ENCODE measurements around the gene FOLR3.
"Not testable (repeated sequence)": the region's sequence is repeated elsewhere in the genome, so short reads cannot be mapped to it uniquely, and the experiment has no call there.

The FOLR3 gene

GRCh38 chr11:72135473-72135872, at the start of gene FOLR3:
Gene FOLR3, plus strand, starts transcription at chr11:72135725. Its CDS starts 228 bp downstream, at chr11:72135953.
- not testable (repeated sequence) for H3K27ac Mint-ChIP-seq; ATAC-seq; H3K4me3 Mint-ChIP-seq; H3K36me3 Mint-ChIP-seq (ENCODE audit: low read depth); H3K4me1 Mint-ChIP-seq; DNase-seq; H3K9me3 Mint-ChIP-seq
- peaks cover 11% of the 10 kb centered on the region for H3K27me3 Mint-ChIP-seq

- ATAC-seq: peak; percentile 75
- no peak for DNase-seq
- Mint-ChIP-seq H3K4me3 (no peak overlapping the region), H3K36me3 (ENCODE audit: low read depth) (no peaks in the 10 kb centered on the region), H3K9me3 (no peaks in the 10 kb centered on the region), H3K27ac (no peak overlapping the region), H3K27me3 (no peaks in the 10 kb centered on the region), H3K4me1 (peaks cover 15% of the 10 kb centered on the region)
Observed at GRCh38 chr11:72088076-72088808, 47.3 kb upstream of the FOLR3 start.

- no peak overlapping the region for H3K4me3 Mint-ChIP-seq
- H3K27me3 Mint-ChIP-seq: no peaks in the 10 kb centered on the region
- DNase-seq: peak; percentile 65
- H3K27ac Mint-ChIP-seq: peak overlapping the region; percentile 34
- H3K4me1 Mint-ChIP-seq: peaks cover 11% of the 10 kb centered on the region
- no peaks in the 10 kb centered on the region for H3K9me3 Mint-ChIP-seq
- H3K36me3 Mint-ChIP-seq (ENCODE audit: low read depth): peaks cover 3% of the 10 kb centered on the region
- peak; percentile 73 for ATAC-seq
Observed at GRCh38 chr11:72091292-72091691, 44.2 kb upstream of the FOLR3 start.

GRCh38 chr11:72098741-72099140, 36.8 kb upstream of the FOLR3 start:
- H3K27ac Mint-ChIP-seq: no peak overlapping the region
- H3K36me3 Mint-ChIP-seq (ENCODE audit: low read depth): peaks cover 18% of the 10 kb centered on the region
- H3K4me1 Mint-ChIP-seq: peaks cover 35% of the 10 kb centered on the region
- no peaks in the 10 kb centered on the region for H3K27me3 Mint-ChIP-seq
- H3K9me3 Mint-ChIP-seq: no peaks in the 10 kb centered on the region
- no peak for DNase-seq
- no peak overlapping the region for H3K4me3 Mint-ChIP-seq
- no peak for ATAC-seq

- H3K4me1 Mint-ChIP-seq: peaks cover 41% of the 10 kb centered on the region
- H3K9me3 Mint-ChIP-seq: no peaks in the 10 kb centered on the region
- H3K4me3 Mint-ChIP-seq: no peak overlapping the region
- ATAC-seq: no peak
- peaks cover 15% of the 10 kb centered on the region for H3K36me3 Mint-ChIP-seq (ENCODE audit: low read depth)
- no peaks in the 10 kb centered on the region for H3K27me3 Mint-ChIP-seq
- DNase-seq: no peak
- peak overlapping the region; percentile 31 for H3K27ac Mint-ChIP-seq
Observed at GRCh38 chr11:72100009-72100408, 35.5 kb upstream of the FOLR3 start.

GRCh38 chr11:72100462-72100861, 35.1 kb upstream of the FOLR3 start:
- Mint-ChIP-seq H3K36me3 (ENCODE audit: low read depth) (peaks cover 15% of the 10 kb centered on the region), H3K27ac (peak overlapping the region; percentile 59), H3K27me3 (no peaks in the 10 kb centered on the region), H3K4me1 (peaks cover 41% of the 10 kb centered on the region), H3K4me3 (peak overlapping the region; percentile 19), H3K9me3 (no peaks in the 10 kb centered on the region)
- DNase-seq (no peak), ATAC-seq (no peak)

- Mint-ChIP-seq H3K36me3 (ENCODE audit: low read depth) (peaks cover 13% of the 10 kb centered on the region), H3K4me1 (peaks cover 41% of the 10 kb centered on the region), H3K27me3 (no peaks in the 10 kb centered on the region), H3K4me3 (peak overlapping the region; percentile 95), H3K27ac (peak overlapping the region; percentile 95), H3K9me3 (no peaks in the 10 kb centered on the region)
- DNase-seq (no peak), ATAC-seq (no peak)
Observed at GRCh38 chr11:72102162-72102561, 33.4 kb upstream of the FOLR3 start.

- peak overlapping the region; percentile 95 for H3K27ac Mint-ChIP-seq
- no peaks in the 10 kb centered on the region for H3K9me3 Mint-ChIP-seq
- ATAC-seq (no peak), DNase-seq (no peak)
- H3K27me3 Mint-ChIP-seq: no peaks in the 10 kb centered on the region
- peak overlapping the region; percentile 95 for H3K4me3 Mint-ChIP-seq
- peaks cover 15% of the 10 kb centered on the region for H3K36me3 Mint-ChIP-seq (ENCODE audit: low read depth)
- H3K4me1 Mint-ChIP-seq: peaks cover 41% of the 10 kb centered on the region
Observed at GRCh38 chr11:72102631-72102945, 32.9 kb upstream of the FOLR3 start.

GRCh38 chr11:72102946-72103753, 32.4 kb upstream of the FOLR3 start, which contains the start of gene LAMTOR1:
Gene LAMTOR1, minus strand, starts transcription at chr11:72103297. Its CDS starts 73 bp downstream, at chr11:72103224.
- Mint-ChIP-seq H3K4me3 (peak within 1 kb of the TSS; percentile 95), H3K27me3 (no peaks in the 10 kb centered on the region), H3K4me1 (peaks cover 41% of the 10 kb centered on the region), H3K36me3 (ENCODE audit: low read depth) (peaks cover 11% of the 10 kb centered on the region), H3K9me3 (no peaks in the 10 kb centered on the region), H3K27ac (peak within 1 kb of the TSS; percentile 95)
- ATAC-seq: peak; percentile 95
- peak; percentile 98 for DNase-seq

- DNase-seq (no peak), ATAC-seq (no peak)
- Mint-ChIP-seq H3K4me3 (peak overlapping the region; percentile 95), H3K9me3 (no peaks in the 10 kb centered on the region), H3K4me1 (peaks cover 41% of the 10 kb centered on the region), H3K36me3 (ENCODE audit: low read depth) (peaks cover 10% of the 10 kb centered on the region), H3K27ac (peak overlapping the region; percentile 95), H3K27me3 (no peaks in the 10 kb centered on the region)
Observed at GRCh38 chr11:72103754-72104167, 31.8 kb upstream of the FOLR3 start.

- Mint-ChIP-seq H3K27ac (no peak within 1 kb of the TSS), H3K4me3 (no peak within 1 kb of the TSS), H3K9me3 (no peaks in the 10 kb centered on the region), H3K36me3 (ENCODE audit: low read depth) (peaks cover 12% of the 10 kb centered on the region), H3K4me1 (peaks cover 29% of the 10 kb centered on the region), H3K27me3 (no peaks in the 10 kb centered on the region)
- DNase-seq: no peak
- no peak for ATAC-seq
Observed at GRCh38 chr11:72105888-72106287, 29.6 kb upstream of the FOLR3 start, which contains the start of gene TOMT. Gene TOMT, plus strand, starts transcription at chr11:72105924. Its CDS starts 28 bp downstream, at chr11:72105952.

- peaks cover 8% of the 10 kb centered on the region for H3K36me3 Mint-ChIP-seq (ENCODE audit: low read depth)
- peak overlapping the region; percentile 99 for H3K27ac Mint-ChIP-seq
- ATAC-seq: no peak
- DNase-seq: no peak
- H3K9me3 Mint-ChIP-seq: no peaks in the 10 kb centered on the region
- H3K27me3 Mint-ChIP-seq: no peaks in the 10 kb centered on the region
- H3K4me3 Mint-ChIP-seq: peak overlapping the region; percentile 95
- peaks cover 20% of the 10 kb centered on the region for H3K4me1 Mint-ChIP-seq
Observed at GRCh38 chr11:72111300-72112142, 24.0 kb upstream of the FOLR3 start.

- Mint-ChIP-seq H3K27ac (peak within 1 kb of the TSS; percentile 99), H3K36me3 (ENCODE audit: low read depth) (peaks cover 5% of the 10 kb centered on the region), H3K9me3 (no peaks in the 10 kb centered on the region), H3K4me1 (peaks cover 20% of the 10 kb centered on the region), H3K4me3 (peak within 1 kb of the TSS; percentile 95), H3K27me3 (no peaks in the 10 kb centered on the region)
- DNase-seq (peak; percentile 99), ATAC-seq (peak; percentile 91)
Observed at GRCh38 chr11:72112143-72112977, 23.2 kb upstream of the FOLR3 start, which contains the start of gene ANAPC15. Gene ANAPC15, minus strand, starts transcription at chr11:72112695. Its CDS starts 1,419 bp downstream, at chr11:72111276.

Measured in activated naive CD8-positive, alpha-beta T cell treated with anti-CD3 and anti-CD28 coated beads, Interleukin-2, amount 50 U/mL, for 24 hours (primary cell).